Neural cell (in vitro differentiated cells): ENCODE data around the gene COMMD4. TPM values are rescaled to one million over a fixed set of nuclear protein-coding genes. Genes with fewer than 3 reads are reported as not detected.

Source experiments
- H2AFZ ChIP-seq: fragments of 200-600, 300-800 bp; sonication (generic), shearing (Covaris generic); 2 replicates; pipeline ENCODE4 v1.6.0; 2014; ENCODE audit warnings: low read depth, mild to moderate bottlenecking, antibody characterized with exemption, low read length, moderate library complexity
- H3F3A ChIP-seq: fragments of 200-600 bp; shearing (Covaris generic); 2 replicates; pipeline ENCODE4 v1.6.1; 2016; ENCODE audit warnings: mild to moderate bottlenecking, moderate library complexity, mixed read lengths, antibody characterized with exemption, low read length; ENCODE audit not compliant: insufficient read depth, poor library complexity, severe bottlenecking
- H3K27ac ChIP-seq: fragments of 200-600, 300-800 bp; sonication (generic), shearing (Covaris generic); 2 replicates; pipeline ENCODE4 v1.5.1; 2014; ENCODE audit warnings: mild to moderate bottlenecking, low read length, moderate library complexity
- H3K27me3 ChIP-seq: fragments of 300-800, 200-600 bp; sonication (generic), shearing (Covaris generic); 2 replicates; pipeline ENCODE4 v1.6.0; 2014; ENCODE audit warnings: mild to moderate bottlenecking, low read depth, low read length, moderate library complexity; ENCODE audit not compliant: insufficient read depth
- H3K36me3 ChIP-seq: fragments of 300-800, 200-600 bp; sonication (generic), shearing (Covaris generic); 2 replicates; pipeline ENCODE4 v1.5.1; 2014; ENCODE audit warnings: mild to moderate bottlenecking, antibody characterized with exemption, low read length, moderate library complexity; ENCODE audit not compliant: insufficient read depth
- H3K4me2 ChIP-seq: fragments of 300-800, 200-600 bp; sonication (generic), shearing (Covaris generic); 2 replicates; pipeline ENCODE4 v1.6.0; 2014; ENCODE audit warnings: mild to moderate bottlenecking, low read length
- H3K4me3 ChIP-seq: fragments of 300-800, 200-600 bp; sonication (generic), shearing (Covaris generic); 2 replicates; pipeline ENCODE4 v1.5.1; 2014; ENCODE audit warnings: mild to moderate bottlenecking, low read length, moderate library complexity
- H3K79me2 ChIP-seq: fragments of 200-600 bp; shearing (Covaris generic); replicated peaks from 2 replicates; pipeline ENCODE4 v1.6.0; 2014; ENCODE audit warnings: mild to moderate bottlenecking, low read length, moderate library complexity; ENCODE audit not compliant: insufficient read depth
- H3K9ac ChIP-seq: fragments of 300-800, 200-600 bp; sonication (generic), shearing (Covaris generic); 2 replicates; pipeline ENCODE4 v1.6.1; 2016; ENCODE audit warnings: mild to moderate bottlenecking, low read length, mixed read lengths
- H3K9me2 ChIP-seq: fragments of 200-600 bp; shearing (Covaris generic); 2 replicates; pipeline ENCODE4 v1.6.1; 2016; ENCODE audit warnings: mild to moderate bottlenecking, low read length, mixed read lengths; ENCODE audit not compliant: insufficient read depth
- H3K9me3 ChIP-seq: fragments of 200-600, 300-800 bp; sonication (generic), shearing (Covaris generic); 2 replicates; pipeline ENCODE4 v1.6.1; 2016; ENCODE audit warnings: mild to moderate bottlenecking, mixed run types, low read length, moderate library complexity, mixed read lengths
- H4K20me1 ChIP-seq: fragments of 200-600 bp; shearing (Covaris generic); 2 replicates; pipeline ENCODE4 v1.6.1; 2016; ENCODE audit warnings: mild to moderate bottlenecking, mixed run types; ENCODE audit not compliant: insufficient read depth
- EP300 ChIP-seq: fragments of 450-650 bp; conservative IDR thresholded peaks from 2 replicates; pipeline ENCODE4 v1.6.1; 2014; ENCODE audit warnings: antibody characterized with exemption, mild to moderate bottlenecking, moderate library complexity; ENCODE audit not compliant: poor library complexity, severe bottlenecking
- EZH2 ChIP-seq: fragments of 200-600, 300-800 bp; shearing (Covaris generic), sonication (generic); IDR thresholded peaks from 2 replicates; pipeline ENCODE4 v1.6.1; 2014; ENCODE audit warnings: antibody characterized with exemption, low read length, borderline replicate concordance, mild to moderate bottlenecking; ENCODE audit not compliant: insufficient read depth, poor library complexity, severe bottlenecking
- MXI1 ChIP-seq: fragments of 450-650 bp; conservative IDR thresholded peaks from 2 replicates; pipeline ENCODE4 v1.6.1; 2014; ENCODE audit warnings: antibody characterized with exemption, mild to moderate bottlenecking; ENCODE audit not compliant: poor library complexity, severe bottlenecking
- POLR2AphosphoS5 ChIP-seq: IDR thresholded peaks from 2 replicates; pipeline ENCODE4 v1.6.1; 2012
- RAD21 ChIP-seq: fragments of 450-650 bp; conservative IDR thresholded peaks from 2 replicates; pipeline ENCODE4 v1.6.1; 2014; ENCODE audit warnings: antibody characterized with exemption, mild to moderate bottlenecking, moderate library complexity
- SMC3 ChIP-seq: fragments of 450-650 bp; conservative IDR thresholded peaks from 2 replicates; pipeline ENCODE4 v1.6.1; 2014; ENCODE audit warnings: antibody characterized with exemption, mild to moderate bottlenecking, moderate library complexity; ENCODE audit not compliant: poor library complexity
- TAF1 ChIP-seq: IDR thresholded peaks from 2 replicates; pipeline ENCODE4 v1.6.1; 2012; ENCODE audit warnings: low read depth
- polyA plus RNA-seq: library from polyadenylated mRNA; depleted of rRNA; stranded (reverse); fragments of >200 nt; gene quantifications from 2 replicates; pipeline ENCODE4 v1.2.3, GENCODE V29; 2014
- TF ChIP-seq, protein P1 (sequence below): fragments of 450-650 bp; IDR thresholded peaks from 2 replicates; pipeline ENCODE4 v1.5.1; 2014; ENCODE audit warnings: antibody characterized with exemption, mild to moderate bottlenecking, moderate library complexity; ENCODE audit not compliant: poor library complexity, severe bottlenecking
- TF ChIP-seq, protein P2 (sequence below): IDR thresholded peaks from 2 replicates; pipeline ENCODE4 v1.6.1; 2012; ENCODE audit warnings: borderline replicate concordance

The COMMD4 gene
- polyA plus RNA-seq, 1 donor from 2014 or later, result 103 TPM

DNA sequence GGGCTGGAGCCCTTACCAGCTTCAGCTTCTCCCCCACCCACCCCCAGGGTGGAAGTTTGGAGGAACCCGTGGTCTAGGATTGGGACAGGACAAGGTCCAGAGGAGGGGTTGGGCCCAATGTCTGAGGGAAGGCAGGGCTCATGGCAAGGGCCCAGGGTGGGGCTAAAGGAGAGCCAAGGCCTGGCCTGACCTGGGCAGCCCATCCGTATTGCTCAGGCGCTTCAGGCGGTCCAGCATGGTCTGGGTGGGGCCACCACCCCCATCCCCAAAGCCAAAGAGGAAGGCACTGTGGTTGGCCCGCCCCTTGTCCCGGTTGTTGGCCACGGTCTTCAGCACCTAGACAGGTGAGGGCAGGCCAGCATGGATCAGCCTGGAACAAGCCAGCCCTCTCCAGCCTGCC, 25.0 kb downstream of the COMMD4 start:
- Histone ChIP-seq H3K4me2 (no peak overlapping the region), H2AFZ (no peak overlapping the region), H3K79me2 (no peaks in the 10 kb centered on the region), H3K9me2 (no peaks in the 10 kb centered on the region), H3K4me3 (no peak overlapping the region), H3K9me3 (no peaks in the 10 kb centered on the region), H3K27ac (no peak overlapping the region), H3K9ac (no peak overlapping the region), H3K27me3 (no peaks in the 10 kb centered on the region), H4K20me1 (no peaks in the 10 kb centered on the region), H3K36me3 (no peaks in the 10 kb centered on the region), H3F3A (no peaks in the 10 kb centered on the region)
- TF ChIP-seq RAD21 (no peak), EZH2 (no peak), EP300 (no peak), POLR2AphosphoS5 (no peak), SMC3 (no peak), MXI1 (no peak), TAF1 (no peak)
- TF ChIP-seq, protein P1, sequence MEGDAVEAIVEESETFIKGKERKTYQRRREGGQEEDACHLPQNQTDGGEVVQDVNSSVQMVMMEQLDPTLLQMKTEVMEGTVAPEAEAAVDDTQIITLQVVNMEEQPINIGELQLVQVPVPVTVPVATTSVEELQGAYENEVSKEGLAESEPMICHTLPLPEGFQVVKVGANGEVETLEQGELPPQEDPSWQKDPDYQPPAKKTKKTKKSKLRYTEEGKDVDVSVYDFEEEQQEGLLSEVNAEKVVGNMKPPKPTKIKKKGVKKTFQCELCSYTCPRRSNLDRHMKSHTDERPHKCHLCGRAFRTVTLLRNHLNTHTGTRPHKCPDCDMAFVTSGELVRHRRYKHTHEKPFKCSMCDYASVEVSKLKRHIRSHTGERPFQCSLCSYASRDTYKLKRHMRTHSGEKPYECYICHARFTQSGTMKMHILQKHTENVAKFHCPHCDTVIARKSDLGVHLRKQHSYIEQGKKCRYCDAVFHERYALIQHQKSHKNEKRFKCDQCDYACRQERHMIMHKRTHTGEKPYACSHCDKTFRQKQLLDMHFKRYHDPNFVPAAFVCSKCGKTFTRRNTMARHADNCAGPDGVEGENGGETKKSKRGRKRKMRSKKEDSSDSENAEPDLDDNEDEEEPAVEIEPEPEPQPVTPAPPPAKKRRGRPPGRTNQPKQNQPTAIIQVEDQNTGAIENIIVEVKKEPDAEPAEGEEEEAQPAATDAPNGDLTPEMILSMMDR, result no peak
- TF ChIP-seq, protein P2, sequence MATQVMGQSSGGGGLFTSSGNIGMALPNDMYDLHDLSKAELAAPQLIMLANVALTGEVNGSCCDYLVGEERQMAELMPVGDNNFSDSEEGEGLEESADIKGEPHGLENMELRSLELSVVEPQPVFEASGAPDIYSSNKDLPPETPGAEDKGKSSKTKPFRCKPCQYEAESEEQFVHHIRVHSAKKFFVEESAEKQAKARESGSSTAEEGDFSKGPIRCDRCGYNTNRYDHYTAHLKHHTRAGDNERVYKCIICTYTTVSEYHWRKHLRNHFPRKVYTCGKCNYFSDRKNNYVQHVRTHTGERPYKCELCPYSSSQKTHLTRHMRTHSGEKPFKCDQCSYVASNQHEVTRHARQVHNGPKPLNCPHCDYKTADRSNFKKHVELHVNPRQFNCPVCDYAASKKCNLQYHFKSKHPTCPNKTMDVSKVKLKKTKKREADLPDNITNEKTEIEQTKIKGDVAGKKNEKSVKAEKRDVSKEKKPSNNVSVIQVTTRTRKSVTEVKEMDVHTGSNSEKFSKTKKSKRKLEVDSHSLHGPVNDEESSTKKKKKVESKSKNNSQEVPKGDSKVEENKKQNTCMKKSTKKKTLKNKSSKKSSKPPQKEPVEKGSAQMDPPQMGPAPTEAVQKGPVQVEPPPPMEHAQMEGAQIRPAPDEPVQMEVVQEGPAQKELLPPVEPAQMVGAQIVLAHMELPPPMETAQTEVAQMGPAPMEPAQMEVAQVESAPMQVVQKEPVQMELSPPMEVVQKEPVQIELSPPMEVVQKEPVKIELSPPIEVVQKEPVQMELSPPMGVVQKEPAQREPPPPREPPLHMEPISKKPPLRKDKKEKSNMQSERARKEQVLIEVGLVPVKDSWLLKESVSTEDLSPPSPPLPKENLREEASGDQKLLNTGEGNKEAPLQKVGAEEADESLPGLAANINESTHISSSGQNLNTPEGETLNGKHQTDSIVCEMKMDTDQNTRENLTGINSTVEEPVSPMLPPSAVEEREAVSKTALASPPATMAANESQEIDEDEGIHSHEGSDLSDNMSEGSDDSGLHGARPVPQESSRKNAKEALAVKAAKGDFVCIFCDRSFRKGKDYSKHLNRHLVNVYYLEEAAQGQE, result no peak

DNA sequence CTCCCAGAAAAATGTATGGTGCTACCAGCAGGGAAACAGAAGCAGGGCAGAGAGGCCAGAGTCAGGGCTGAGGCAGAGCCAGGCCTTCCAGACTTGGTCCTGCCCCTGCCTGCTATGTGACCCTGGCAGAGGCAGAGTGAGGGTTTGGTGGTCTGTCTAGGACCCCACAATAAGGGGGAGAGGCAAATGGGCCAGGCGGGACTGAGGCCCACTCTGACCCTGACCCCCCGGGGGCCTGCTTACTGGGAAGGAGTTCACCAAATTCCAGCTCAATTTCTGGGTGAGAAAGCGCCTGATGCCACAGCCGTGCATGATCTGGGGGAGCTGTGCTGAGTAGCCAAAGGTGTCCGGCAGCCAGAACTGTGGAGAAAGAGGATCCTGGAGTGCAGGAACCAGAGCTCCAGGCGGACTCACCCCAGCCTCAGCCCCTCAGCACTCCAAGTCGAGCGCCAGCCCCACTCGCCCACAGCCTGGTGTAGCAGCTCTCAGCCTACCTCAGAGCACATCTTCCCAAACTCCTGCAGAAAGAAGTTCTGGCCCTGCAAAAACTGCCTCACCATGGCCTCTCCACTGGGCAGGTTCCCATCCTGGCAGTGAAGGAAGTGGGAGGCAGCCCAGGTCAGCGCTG, 25.6 kb downstream of the COMMD4 start:
- Histone ChIP-seq H3K9me2 (no peaks in the 10 kb centered on the region), H3K27ac (no peak overlapping the region), H3K4me2 (no peak overlapping the region), H3K9ac (no peak overlapping the region), H4K20me1 (no peaks in the 10 kb centered on the region), H3K79me2 (no peaks in the 10 kb centered on the region), H2AFZ (no peak overlapping the region), H3F3A (no peaks in the 10 kb centered on the region), H3K4me3 (no peak overlapping the region), H3K36me3 (no peaks in the 10 kb centered on the region), H3K27me3 (no peaks in the 10 kb centered on the region), H3K9me3 (no peaks in the 10 kb centered on the region)
- TF ChIP-seq, protein P2, result no peak
- no peak for TF ChIP-seq SMC3
- no peak for TF ChIP-seq EP300
- TF ChIP-seq, protein P1, result no peak
- TF ChIP-seq RAD21, result no peak
- TF ChIP-seq MXI1, result no peak
- TF ChIP-seq POLR2AphosphoS5, result no peak
- no peak for TF ChIP-seq EZH2
- TF ChIP-seq TAF1, result no peak
